IPS-18a (cell line): ENCODE results near the gene MAPK10.

Experiments
- H3K27ac ChIP-seq: one replicate; pipeline ENCODE4 v1.5.1; 2013; ENCODE audit warnings: low read length
- H3K27me3 ChIP-seq: one replicate; pipeline ENCODE4 v1.6.1; 2013; ENCODE audit warnings: mild to moderate bottlenecking, low read length; ENCODE audit not compliant: control insufficient read depth, insufficient read depth
- H3K36me3 ChIP-seq: one replicate; pipeline ENCODE4 v1.6.1; 2013; ENCODE audit warnings: low read depth, low read length; ENCODE audit not compliant: control insufficient read depth
- H3K4me1 ChIP-seq: one replicate; pipeline ENCODE4 v1.6.1; 2013; ENCODE audit warnings: low read depth, low read length; ENCODE audit not compliant: control insufficient read depth
- H3K4me3 ChIP-seq: one replicate; pipeline ENCODE4 v1.5.1; 2013; ENCODE audit warnings: low read length
- H3K9ac ChIP-seq: one replicate; pipeline ENCODE4 v1.6.1; 2013; ENCODE audit warnings: mild to moderate bottlenecking, low read length, moderate library complexity
- H3K9me3 ChIP-seq: one replicate; pipeline ENCODE4 v1.6.1; 2013; ENCODE audit warnings: low read depth, low read length; ENCODE audit not compliant: control insufficient read depth

The MAPK10 gene

GRCh38 chr4:86359944-86360478 is at the start of gene MAPK10:
TSS of gene MAPK10 (minus strand) at chr4:86360053.
- H3K9ac ChIP-seq: peak within 1 kb of the TSS; percentile 60
- H3K4me1 ChIP-seq: peaks cover 32% of the 10 kb centered on the region
- H3K36me3 ChIP-seq: no peaks in the 10 kb centered on the region
- H3K9me3 ChIP-seq: no peaks in the 10 kb centered on the region
- H3K27ac ChIP-seq: peak within 1 kb of the TSS; percentile 84
- H3K27me3 ChIP-seq: no peaks in the 10 kb centered on the region
- peak within 1 kb of the TSS; percentile 58 for H3K4me3 ChIP-seq

- H3K36me3 ChIP-seq: no peaks in the 10 kb centered on the region
- H3K4me3 ChIP-seq: no peak overlapping the region
- H3K27me3 ChIP-seq: no peaks in the 10 kb centered on the region
- H3K9me3 ChIP-seq: no peaks in the 10 kb centered on the region
- peaks cover 4% of the 10 kb centered on the region for H3K4me1 ChIP-seq
- no peak overlapping the region for H3K27ac ChIP-seq
- H3K9ac ChIP-seq: no peak overlapping the region
Observed at GRCh38 chr4:86403575-86403974, 43.7 kb upstream of the MAPK10 start.

GRCh38 chr4:86401826-86402225 is 42.0 kb upstream of the MAPK10 start:
- Histone ChIP-seq H3K4me1 (peaks cover 4% of the 10 kb centered on the region), H3K27ac (no peak overlapping the region), H3K9ac (no peak overlapping the region), H3K4me3 (no peak overlapping the region), H3K36me3 (no peaks in the 10 kb centered on the region), H3K9me3 (no peaks in the 10 kb centered on the region), H3K27me3 (no peaks in the 10 kb centered on the region)

GRCh38 chr4:86400216-86400615 is 40.4 kb upstream of the MAPK10 start:
- Histone ChIP-seq H3K27me3 (no peaks in the 10 kb centered on the region), H3K27ac (no peak overlapping the region), H3K4me3 (no peak overlapping the region), H3K36me3 (no peaks in the 10 kb centered on the region), H3K9ac (no peak overlapping the region), H3K4me1 (peaks cover 4% of the 10 kb centered on the region), H3K9me3 (no peaks in the 10 kb centered on the region)

- peaks cover 4% of the 10 kb centered on the region for H3K4me1 ChIP-seq
- H3K9ac ChIP-seq: no peak overlapping the region
- H3K9me3 ChIP-seq: no peaks in the 10 kb centered on the region
- no peak overlapping the region for H3K4me3 ChIP-seq
- H3K36me3 ChIP-seq: no peaks in the 10 kb centered on the region
- no peaks in the 10 kb centered on the region for H3K27me3 ChIP-seq
- no peak overlapping the region for H3K27ac ChIP-seq
Observed at GRCh38 chr4:86398187-86398586, 38.3 kb upstream of the MAPK10 start.

GRCh38 chr4:86393749-86394148 is 33.9 kb upstream of the MAPK10 start:
- no peaks in the 10 kb centered on the region for H3K27me3 ChIP-seq
- no peak overlapping the region for H3K27ac ChIP-seq
- no peaks in the 10 kb centered on the region for H3K9me3 ChIP-seq
- no peaks in the 10 kb centered on the region for H3K36me3 ChIP-seq
- peaks cover 9% of the 10 kb centered on the region for H3K4me1 ChIP-seq
- H3K9ac ChIP-seq: no peak overlapping the region
- H3K4me3 ChIP-seq: no peak overlapping the region

GRCh38 chr4:86389664-86390063 is 29.8 kb upstream of the MAPK10 start:
- Histone ChIP-seq H3K27me3 (no peaks in the 10 kb centered on the region), H3K9me3 (no peaks in the 10 kb centered on the region), H3K4me3 (no peak overlapping the region), H3K9ac (no peak overlapping the region), H3K27ac (no peak overlapping the region), H3K36me3 (no peaks in the 10 kb centered on the region), H3K4me1 (peaks cover 23% of the 10 kb centered on the region)

GRCh38 chr4:86388252-86388651 is 28.4 kb upstream of the MAPK10 start:
- H3K27ac ChIP-seq: no peak overlapping the region
- H3K4me1 ChIP-seq: peaks cover 23% of the 10 kb centered on the region
- H3K27me3 ChIP-seq: no peaks in the 10 kb centered on the region
- no peak overlapping the region for H3K4me3 ChIP-seq
- no peaks in the 10 kb centered on the region for H3K9me3 ChIP-seq
- no peaks in the 10 kb centered on the region for H3K36me3 ChIP-seq
- H3K9ac ChIP-seq: no peak overlapping the region

- H3K36me3 ChIP-seq: no peaks in the 10 kb centered on the region
- H3K27me3 ChIP-seq: no peaks in the 10 kb centered on the region
- no peaks in the 10 kb centered on the region for H3K9me3 ChIP-seq
- no peak overlapping the region for H3K9ac ChIP-seq
- no peak overlapping the region for H3K27ac ChIP-seq
- peaks cover 22% of the 10 kb centered on the region for H3K4me1 ChIP-seq
- H3K4me3 ChIP-seq: no peak overlapping the region
Observed at GRCh38 chr4:86386817-86387415, 27.1 kb upstream of the MAPK10 start.

- Histone ChIP-seq H3K36me3 (no peaks in the 10 kb centered on the region), H3K9ac (no peak overlapping the region), H3K4me3 (no peak overlapping the region), H3K27ac (no peak overlapping the region), H3K4me1 (peaks cover 17% of the 10 kb centered on the region), H3K27me3 (no peaks in the 10 kb centered on the region), H3K9me3 (no peaks in the 10 kb centered on the region)
Observed at GRCh38 chr4:86386201-86386600, 26.3 kb upstream of the MAPK10 start.

- peaks cover 8% of the 10 kb centered on the region for H3K9me3 ChIP-seq
- no peak overlapping the region for H3K9ac ChIP-seq
- H3K27ac ChIP-seq: no peak overlapping the region
- no peaks in the 10 kb centered on the region for H3K36me3 ChIP-seq
- H3K4me3 ChIP-seq: no peak overlapping the region
- no peaks in the 10 kb centered on the region for H3K27me3 ChIP-seq
- H3K4me1 ChIP-seq: peaks cover 3% of the 10 kb centered on the region
Observed at GRCh38 chr4:86381431-86381830, 21.6 kb upstream of the MAPK10 start.

- no peak overlapping the region for H3K4me3 ChIP-seq
- H3K36me3 ChIP-seq: no peaks in the 10 kb centered on the region
- no peaks in the 10 kb centered on the region for H3K27me3 ChIP-seq
- H3K4me1 ChIP-seq: no peaks in the 10 kb centered on the region
- H3K9me3 ChIP-seq: peaks cover 8% of the 10 kb centered on the region
- H3K27ac ChIP-seq: no peak overlapping the region
- no peak overlapping the region for H3K9ac ChIP-seq
Observed at GRCh38 chr4:86380181-86380724, 20.4 kb upstream of the MAPK10 start.
